HG02870 (cell line): Measurements from ENCODE around the gene DPF1.

Source experiments
- ATAC-seq: cut with Tn5 transposase; IDR thresholded peaks from one replicate; pipeline ENCODE4 v1.9.1; 2021; ENCODE audit warnings: mild to moderate bottlenecking, moderate library complexity; ENCODE audit not compliant: unreplicated experiment

DPF1 gene

GRCh38 chr19:38168637-38169036, 55.4 kb downstream of the DPF1 start:
- no peak for ATAC-seq

- no peak for ATAC-seq
Observed at GRCh38 chr19:38165335-38165734, 58.7 kb downstream of the DPF1 start.

GRCh38 chr19:38164526-38164925, 59.5 kb downstream of the DPF1 start:
- no peak for ATAC-seq

GRCh38 chr19:38163419-38164290, 60.4 kb downstream of the DPF1 start:
- ATAC-seq = no peak

DNA sequence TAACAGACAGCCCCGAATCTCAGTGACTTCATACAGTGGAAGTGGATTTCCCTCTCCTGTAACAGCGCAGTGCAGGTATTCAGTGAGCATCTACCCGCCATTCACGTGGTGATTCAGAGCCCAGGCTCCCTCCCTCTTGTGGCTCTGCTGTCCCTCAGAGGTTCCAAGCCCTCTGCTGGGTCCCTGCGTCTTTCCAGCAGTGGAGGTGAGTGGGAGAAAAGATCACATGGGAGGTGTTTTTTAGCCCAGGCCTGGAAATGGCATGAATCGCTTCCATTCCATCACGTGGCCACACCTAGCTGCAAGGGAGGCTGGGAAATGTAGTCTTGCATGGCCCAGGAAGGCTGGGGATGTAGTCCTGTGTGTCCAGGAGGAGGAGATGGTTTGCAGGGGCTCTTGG, 61.4 kb downstream of the DPF1 start:
- no peak for ATAC-seq

GRCh38 chr19:38162094-38162493, 61.9 kb downstream of the DPF1 start:
- ATAC-seq = no peak
